Loucy (cell line): ENCODE results near the gene CROCC.
"Not testable (repeated sequence)": the region's sequence is repeated elsewhere in the genome, so short reads cannot be mapped to it uniquely, and the experiment has no call there.

ENCODE experiments used
- H2AFZ ChIP-seq: fragments of 200-600 bp; sonication (generic); 2 replicates; pipeline ENCODE4 v1.6.0; 2016; ENCODE audit warnings: antibody characterized with exemption, mild to moderate bottlenecking, low read length, moderate library complexity
- H3F3A ChIP-seq: fragments of 200-600 bp; 2 replicates; pipeline ENCODE4 v1.6.0; 2016; ENCODE audit warnings: antibody characterized with exemption, low read depth, mild to moderate bottlenecking
- H3K27me3 ChIP-seq: fragments of 200-600 bp; sonication (generic); 2 replicates; pipeline ENCODE4 v1.6.1; 2014; ENCODE audit warnings: low read length, mild to moderate bottlenecking; ENCODE audit not compliant: insufficient read depth, poor library complexity, severe bottlenecking
- H3K36me3 ChIP-seq: fragments of 200-600 bp; sonication (generic); 2 replicates; pipeline ENCODE4 v1.6.1; 2016; ENCODE audit warnings: low read length; ENCODE audit not compliant: insufficient read depth
- H3K4me1 ChIP-seq: fragments of 200-600 bp; sonication (generic); 2 replicates; pipeline ENCODE4 v1.5.1; 2014; ENCODE audit warnings: low read length, mild to moderate bottlenecking; ENCODE audit not compliant: insufficient read depth, poor library complexity, severe bottlenecking
- H3K4me2 ChIP-seq: fragments of 200-600 bp; sonication (generic); 2 replicates; pipeline ENCODE4 v1.6.0; 2014; ENCODE audit warnings: antibody characterized with exemption, low read length, low read depth, mild to moderate bottlenecking; ENCODE audit not compliant: poor library complexity, severe bottlenecking
- H3K4me3 ChIP-seq: fragments of 200-600 bp; sonication (generic); 2 replicates; pipeline ENCODE4 v1.5.1; 2014; ENCODE audit warnings: low read length, mild to moderate bottlenecking, mixed read lengths; ENCODE audit not compliant: poor library complexity, severe bottlenecking
- H3K79me2 ChIP-seq: fragments of 200-600 bp; sonication (generic); 2 replicates; pipeline ENCODE4 v1.6.1; 2014; ENCODE audit warnings: low read length; ENCODE audit not compliant: insufficient read depth
- H3K9ac ChIP-seq: fragments of 200-600 bp; sonication (generic); 2 replicates; pipeline ENCODE4 v1.6.0; 2014; ENCODE audit warnings: mild to moderate bottlenecking, low read depth, low read length, moderate library complexity; ENCODE audit not compliant: poor library complexity, severe bottlenecking
- H3K9me2 ChIP-seq: fragments of 200-600 bp; sonication (generic); replicated peaks from 2 replicates; pipeline ENCODE4 v1.6.1; 2016; ENCODE audit warnings: low read depth, low read length, mixed read lengths
- H3K9me3 ChIP-seq: fragments of 200-600 bp; sonication (generic); 2 replicates; pipeline ENCODE4 v1.6.1; 2014; ENCODE audit warnings: mild to moderate bottlenecking, antibody characterized with exemption, low read length, low read depth; ENCODE audit not compliant: insufficient read depth
- H4K20me1 ChIP-seq: fragments of 200-600 bp; sonication (generic); 2 replicates; pipeline ENCODE4 v1.6.0; 2014; ENCODE audit warnings: antibody characterized with exemption, low read length, mild to moderate bottlenecking; ENCODE audit not compliant: insufficient read depth, poor library complexity, severe bottlenecking
- CTCF ChIP-seq: fragments of 200-600 bp; sonication (generic); conservative IDR thresholded peaks from 2 replicates; pipeline ENCODE4 v1.5.1; 2014; ENCODE audit warnings: mild to moderate bottlenecking, antibody characterized with exemption, low read length
- EZH2phosphoT487 ChIP-seq: fragments of 200-600 bp; IDR thresholded peaks from 2 replicates; pipeline ENCODE4 v1.6.1; 2018; ENCODE audit warnings: antibody characterized with exemption, mild to moderate bottlenecking, moderate library complexity, borderline replicate concordance

The CROCC gene

GRCh38 chr1:16900751-16901150 lies 21.0 kb upstream of the CROCC start:
- peak overlapping the region; percentile 58 for H2AFZ ChIP-seq
- H3K36me3 ChIP-seq: no peaks in the 10 kb centered on the region
- H3K4me2 ChIP-seq: peak overlapping the region; percentile 47
- no peaks in the 10 kb centered on the region for H3K79me2 ChIP-seq
- H3K9ac ChIP-seq: peak overlapping the region; percentile 54
- H3K9me2 ChIP-seq: no peaks in the 10 kb centered on the region
- H3K27me3 ChIP-seq: no peaks in the 10 kb centered on the region
- no peak overlapping the region for H3K4me3 ChIP-seq
- H3K9me3 ChIP-seq: no peaks in the 10 kb centered on the region
- peaks cover 46% of the 10 kb centered on the region for H3K4me1 ChIP-seq
- peak; percentile 54 for TF ChIP-seq CTCF
- TF ChIP-seq EZH2phosphoT487: no peak
- no peaks in the 10 kb centered on the region for H4K20me1 ChIP-seq
- H3F3A ChIP-seq: peaks cover 15% of the 10 kb centered on the region

- not testable (repeated sequence) for H4K20me1 ChIP-seq, H3K4me3 ChIP-seq, H3K79me2 ChIP-seq, H3K9me2 ChIP-seq, H3K27me3 ChIP-seq, H3K36me3 ChIP-seq, H3K9me3 ChIP-seq
- Histone ChIP-seq H3K4me2 (peak overlapping the region; percentile 47), H2AFZ (peak overlapping the region; percentile 58; the same call in 1 of the 2 replicates), H3K9ac (peak overlapping the region; percentile 54), H3F3A (peaks cover 21% of the 10 kb centered on the region), H3K4me1 (peaks cover 52% of the 10 kb centered on the region)
Observed at GRCh38 chr1:16901371-16901770, 20.4 kb upstream of the CROCC start.

GRCh38 chr1:16903054-16903453 lies 18.7 kb upstream of the CROCC start:
- H3F3A ChIP-seq: peaks cover 23% of the 10 kb centered on the region
- no peaks in the 10 kb centered on the region for H4K20me1 ChIP-seq
- no peaks in the 10 kb centered on the region for H3K36me3 ChIP-seq
- TF ChIP-seq EZH2phosphoT487 (no peak), CTCF (peak; percentile 35)
- H3K4me3 ChIP-seq: peak overlapping the region; percentile 79
- H3K9me3 ChIP-seq: no peaks in the 10 kb centered on the region
- H3K4me1 ChIP-seq: peaks cover 53% of the 10 kb centered on the region
- H2AFZ ChIP-seq: peak overlapping the region; percentile 74; the same call in 1 of the 2 replicates
- H3K9me2 ChIP-seq: no peaks in the 10 kb centered on the region
- peak overlapping the region; percentile 92 for H3K9ac ChIP-seq
- no peaks in the 10 kb centered on the region for H3K79me2 ChIP-seq
- peak overlapping the region; percentile 91 for H3K4me2 ChIP-seq
- no peaks in the 10 kb centered on the region for H3K27me3 ChIP-seq

- Histone ChIP-seq H3K4me1 (peaks cover 51% of the 10 kb centered on the region), H3K9me2 (no peaks in the 10 kb centered on the region), H2AFZ (peak overlapping the region; percentile 74; the same call in 1 of the 2 replicates), H3F3A (peaks cover 23% of the 10 kb centered on the region), H3K27me3 (no peaks in the 10 kb centered on the region), H3K4me2 (peak overlapping the region; percentile 91), H3K9me3 (no peaks in the 10 kb centered on the region), H4K20me1 (no peaks in the 10 kb centered on the region), H3K36me3 (no peaks in the 10 kb centered on the region), H3K79me2 (no peaks in the 10 kb centered on the region), H3K4me3 (peak overlapping the region; percentile 79), H3K9ac (peak overlapping the region; percentile 92)
- TF ChIP-seq EZH2phosphoT487: no peak
- no peak for TF ChIP-seq CTCF
Observed at GRCh38 chr1:16903458-16903796, 18.3 kb upstream of the CROCC start.
